ENCODE results near the gene PLCG2.

PLCG2 gene

DNA sequence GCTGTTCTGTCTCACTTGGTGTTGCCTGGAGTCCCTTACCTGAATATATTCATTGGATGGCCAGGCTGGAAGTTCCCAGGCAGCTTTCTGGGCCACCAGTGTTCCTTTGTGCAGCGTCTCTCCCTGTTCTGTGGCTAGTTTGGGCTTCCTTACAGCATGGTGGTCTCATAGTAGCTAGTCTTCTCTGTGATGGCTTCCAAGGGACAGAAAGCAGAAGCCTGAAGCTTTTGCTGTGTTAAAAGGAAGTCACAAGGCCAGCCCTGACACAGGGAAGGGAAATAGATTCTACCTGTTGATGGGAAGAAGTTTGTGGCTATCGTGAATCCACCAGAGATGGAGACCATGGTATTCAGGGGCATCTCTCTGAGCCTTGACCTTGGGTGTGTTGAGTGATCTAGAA, 34.6 kb downstream of the PLCG2 start:
- TF ChIP-seq EZH2 (IDR thresholded peaks at IDR 0.05) (no peak), POLR2AphosphoS5 (IDR thresholded peaks at IDR 0.05; ENCODE audit: borderline replicate concordance, low read depth, low read length) (no peak), FOXP2 (optimal IDR thresholded peaks at IDR 0.05; ENCODE audit: control extremely low read depth, extremely low read length, insufficient read depth) (no peak)
- H3K9me3 ChIP-seq (ENCODE audit: low read depth, low read length): no peaks in the 10 kb centered on the region
- no peaks in the 10 kb centered on the region for H3K36me3 ChIP-seq (ENCODE audit: insufficient read depth, low read length)
- DNase-seq (ENCODE audit: low read depth, low spot score): no peak
- H3K27ac ChIP-seq: no peak overlapping the region
- no peak overlapping the region for H3K9ac ChIP-seq (ENCODE audit: insufficient read length)
- no peak overlapping the region for H3K4me3 ChIP-seq

DNA sequence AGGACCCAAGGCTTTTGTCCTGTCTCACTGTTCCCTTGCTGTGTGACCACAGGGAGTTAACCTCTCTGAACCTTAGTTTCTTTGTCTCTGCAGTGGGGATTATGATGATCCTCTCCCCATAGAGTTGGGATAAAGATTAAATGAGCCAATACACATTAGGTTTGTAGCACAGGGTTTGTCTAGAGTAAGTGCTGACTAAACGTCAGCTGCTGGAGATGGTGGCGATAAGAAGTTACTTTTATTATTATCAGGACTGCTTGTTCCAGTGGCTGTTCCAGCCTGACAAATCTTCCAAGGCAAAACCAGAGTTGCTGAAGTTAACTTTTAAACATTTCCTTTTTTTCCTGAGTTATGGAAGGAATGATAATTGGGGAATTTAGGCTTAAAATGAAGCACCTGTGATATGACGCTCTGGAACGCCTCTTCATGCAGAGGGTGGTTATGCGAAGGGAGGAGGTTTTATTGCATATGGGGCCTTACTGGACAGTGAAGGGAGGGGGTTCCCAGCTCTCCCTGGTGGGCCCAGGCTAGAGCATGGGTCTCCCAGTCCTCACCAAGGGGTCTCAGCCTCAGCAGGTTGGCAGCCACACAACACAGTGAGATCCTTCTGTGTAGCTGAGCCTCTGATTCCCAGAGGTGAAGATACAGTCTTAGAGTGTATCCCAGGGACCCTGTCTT, 35.8 kb downstream of the PLCG2 start:
- DNase-seq (ENCODE audit: low read depth, low spot score): no peak
- H3K9ac ChIP-seq (ENCODE audit: insufficient read length): no peak overlapping the region
- H3K27ac ChIP-seq: no peak overlapping the region
- H3K4me3 ChIP-seq: no peak overlapping the region
- TF ChIP-seq POLR2AphosphoS5 (IDR thresholded peaks at IDR 0.05; ENCODE audit: borderline replicate concordance, low read depth, low read length) (no peak), FOXP2 (optimal IDR thresholded peaks at IDR 0.05; ENCODE audit: control extremely low read depth, extremely low read length, insufficient read depth) (no peak), EZH2 (IDR thresholded peaks at IDR 0.05) (no peak)
- H3K36me3 ChIP-seq (ENCODE audit: insufficient read depth, low read length): no peaks in the 10 kb centered on the region
- no peaks in the 10 kb centered on the region for H3K9me3 ChIP-seq (ENCODE audit: low read depth, low read length)

DNA sequence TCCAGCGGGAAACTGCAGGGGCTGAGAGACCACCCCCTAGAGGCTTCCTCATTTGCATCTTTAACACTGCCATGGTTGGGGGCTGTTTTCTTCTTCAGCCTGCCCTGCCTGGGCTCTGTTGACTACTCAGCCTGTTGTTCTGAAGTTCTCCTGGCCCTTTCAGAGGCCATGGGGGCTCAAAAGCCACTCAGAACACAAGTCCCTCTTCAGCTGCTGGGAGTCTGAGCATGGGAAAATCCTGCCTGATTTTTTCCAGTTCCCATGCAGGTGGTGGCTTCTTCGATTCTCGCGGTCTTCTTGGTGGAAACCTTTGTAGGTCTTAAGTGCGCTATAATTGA, 36.3 kb downstream of the PLCG2 start:
- TF ChIP-seq FOXP2 (optimal IDR thresholded peaks at IDR 0.05; ENCODE audit: control extremely low read depth, extremely low read length, insufficient read depth): no peak
- TF ChIP-seq EZH2 (IDR thresholded peaks at IDR 0.05): no peak
- no peak for TF ChIP-seq POLR2AphosphoS5 (IDR thresholded peaks at IDR 0.05; ENCODE audit: borderline replicate concordance, low read depth, low read length)
- no peaks in the 10 kb centered on the region for H3K9me3 ChIP-seq (ENCODE audit: low read depth, low read length)
- no peak overlapping the region for H3K27ac ChIP-seq
- no peak overlapping the region for H3K9ac ChIP-seq (ENCODE audit: insufficient read length)
- H3K36me3 ChIP-seq (ENCODE audit: insufficient read depth, low read length): no peaks in the 10 kb centered on the region
- no peak for DNase-seq (ENCODE audit: low read depth, low spot score)
- no peak overlapping the region for H3K4me3 ChIP-seq

DNA sequence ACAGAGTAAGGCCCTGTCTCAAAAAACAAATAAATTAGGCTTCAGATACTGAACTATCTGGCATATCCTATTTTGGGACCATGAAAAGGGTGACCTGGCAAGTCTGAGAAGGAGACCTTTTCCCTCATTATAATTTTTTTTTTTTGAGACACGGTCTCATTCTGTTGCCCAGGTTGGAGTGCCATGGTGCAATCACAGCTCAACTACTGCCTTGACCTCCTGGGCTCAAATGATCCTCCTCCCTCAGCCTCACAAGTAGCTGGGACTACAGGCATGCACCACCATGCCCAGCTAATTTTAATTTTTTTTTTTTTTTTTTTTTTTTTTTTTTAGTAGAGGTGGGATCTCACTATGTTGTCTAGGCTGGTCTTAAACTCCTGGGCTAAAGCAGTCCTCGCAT, 37.3 kb downstream of the PLCG2 start:
- Histone ChIP-seq H3K36me3 (ENCODE audit: insufficient read depth, low read length) (no peaks in the 10 kb centered on the region), H3K27ac (no peak overlapping the region), H3K9me3 (ENCODE audit: low read depth, low read length) (no peaks in the 10 kb centered on the region), H3K4me3 (no peak overlapping the region), H3K9ac (ENCODE audit: insufficient read length) (no peak overlapping the region)
- no peak for TF ChIP-seq POLR2AphosphoS5 (IDR thresholded peaks at IDR 0.05; ENCODE audit: borderline replicate concordance, low read depth, low read length)
- no peak for TF ChIP-seq FOXP2 (optimal IDR thresholded peaks at IDR 0.05; ENCODE audit: control extremely low read depth, extremely low read length, insufficient read depth)
- TF ChIP-seq EZH2 (IDR thresholded peaks at IDR 0.05): no peak
- no peak for DNase-seq (ENCODE audit: low read depth, low spot score)

DNA sequence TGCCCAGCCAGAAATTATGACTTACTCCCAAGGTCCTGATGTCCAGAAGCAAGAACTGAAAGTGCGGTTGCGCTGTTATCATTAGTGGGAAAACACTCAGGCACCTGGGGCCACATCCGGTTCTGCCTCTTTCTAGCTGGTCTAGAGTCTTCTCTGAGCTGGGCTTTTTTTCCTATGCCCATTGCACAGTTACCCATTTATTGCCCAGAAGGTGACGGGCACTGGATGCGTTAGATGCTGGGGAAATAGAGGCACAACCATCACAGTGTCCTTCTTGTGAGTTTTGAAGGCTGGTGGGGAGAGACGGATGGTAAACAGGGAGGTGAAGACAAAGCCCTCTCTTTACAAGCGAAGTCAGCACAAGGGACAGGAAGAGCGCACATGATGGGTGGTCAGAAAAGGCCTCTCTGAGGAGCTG, 37.7 kb downstream of the PLCG2 start:
- DNase-seq (ENCODE audit: low read depth, low spot score): no peak
- H3K36me3 ChIP-seq (ENCODE audit: insufficient read depth, low read length): no peaks in the 10 kb centered on the region
- no peak overlapping the region for H3K4me3 ChIP-seq
- H3K9me3 ChIP-seq (ENCODE audit: low read depth, low read length): no peaks in the 10 kb centered on the region
- H3K27ac ChIP-seq: no peak overlapping the region
- no peak overlapping the region for H3K9ac ChIP-seq (ENCODE audit: insufficient read length)
- no peak for TF ChIP-seq EZH2 (IDR thresholded peaks at IDR 0.05)
- no peak for TF ChIP-seq FOXP2 (optimal IDR thresholded peaks at IDR 0.05; ENCODE audit: control extremely low read depth, extremely low read length, insufficient read depth)
- no peak for TF ChIP-seq POLR2AphosphoS5 (IDR thresholded peaks at IDR 0.05; ENCODE audit: borderline replicate concordance, low read depth, low read length)

DNA sequence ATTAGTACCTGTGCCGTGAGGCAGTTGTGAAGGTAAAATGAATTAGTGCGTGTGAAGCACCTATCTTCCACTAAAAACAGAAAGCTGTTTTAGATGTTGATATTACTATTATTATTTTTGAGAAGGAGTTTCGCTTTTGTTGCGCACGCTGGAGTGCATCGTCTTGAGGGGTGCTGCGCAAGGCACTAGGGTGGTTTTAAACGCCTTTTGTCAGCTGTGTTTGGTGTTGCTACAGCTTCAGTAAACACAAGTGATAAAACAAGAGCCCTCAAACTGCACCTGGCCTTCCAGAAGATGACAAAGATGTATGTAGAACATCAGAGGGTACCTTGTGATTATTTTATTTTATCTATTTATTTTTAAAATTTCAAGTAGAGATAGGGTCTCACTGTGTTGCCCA, 38.2 kb downstream of the PLCG2 start:
- TF ChIP-seq EZH2 (IDR thresholded peaks at IDR 0.05) (no peak), FOXP2 (optimal IDR thresholded peaks at IDR 0.05; ENCODE audit: control extremely low read depth, extremely low read length, insufficient read depth) (no peak), POLR2AphosphoS5 (IDR thresholded peaks at IDR 0.05; ENCODE audit: borderline replicate concordance, low read depth, low read length) (no peak)
- Histone ChIP-seq H3K9me3 (ENCODE audit: low read depth, low read length) (no peaks in the 10 kb centered on the region), H3K4me3 (no peak overlapping the region), H3K9ac (ENCODE audit: insufficient read length) (no peak overlapping the region), H3K36me3 (ENCODE audit: insufficient read depth, low read length) (no peaks in the 10 kb centered on the region), H3K27ac (no peak overlapping the region)
- no peak for DNase-seq (ENCODE audit: low read depth, low spot score)

DNA sequence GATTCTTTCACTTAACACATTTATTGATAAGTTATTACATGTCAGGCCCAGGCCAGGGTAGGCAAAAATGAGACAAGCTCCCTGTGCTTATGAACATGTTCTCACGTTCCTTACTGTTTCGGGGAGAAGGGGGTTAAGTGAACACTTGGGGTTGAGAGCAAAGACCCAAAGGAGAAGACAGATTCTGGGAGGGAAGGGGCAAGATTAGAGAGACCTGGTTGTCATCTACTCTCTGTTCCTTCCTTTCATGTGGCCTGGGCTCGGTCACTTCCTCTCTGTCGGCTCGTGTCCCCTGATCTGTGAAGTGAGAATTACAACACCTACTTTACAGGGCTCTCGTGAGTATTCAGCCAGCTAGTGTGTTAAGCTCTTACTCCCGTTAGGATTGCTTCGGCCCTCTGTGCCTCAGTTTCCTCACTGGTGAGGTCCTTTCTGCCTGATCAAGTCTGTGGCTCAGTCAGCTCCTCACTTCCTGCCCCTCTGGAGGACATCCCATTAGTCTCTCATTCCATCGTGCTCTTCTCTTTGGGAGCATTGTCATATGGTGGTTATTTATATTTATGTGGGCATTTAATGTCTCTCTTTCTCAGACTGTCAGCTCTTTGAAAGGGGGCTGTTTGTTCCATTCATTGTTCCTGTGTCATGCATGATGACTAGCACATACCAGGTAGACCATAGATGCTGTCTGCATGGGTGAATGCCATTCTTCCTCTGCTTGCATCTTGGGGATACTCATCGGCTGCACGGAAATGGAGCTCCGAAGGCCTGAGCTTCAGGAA, 38.9 kb downstream of the PLCG2 start:
- DNase-seq (ENCODE audit: low read depth, low spot score): no peak
- no peak for TF ChIP-seq EZH2 (IDR thresholded peaks at IDR 0.05)
- no peak for TF ChIP-seq FOXP2 (optimal IDR thresholded peaks at IDR 0.05; ENCODE audit: control extremely low read depth, extremely low read length, insufficient read depth)
- TF ChIP-seq POLR2AphosphoS5 (IDR thresholded peaks at IDR 0.05; ENCODE audit: borderline replicate concordance, low read depth, low read length): no peak
- Histone ChIP-seq H3K27ac (no peak overlapping the region), H3K9ac (ENCODE audit: insufficient read length) (no peak overlapping the region), H3K9me3 (ENCODE audit: low read depth, low read length) (no peaks in the 10 kb centered on the region), H3K4me3 (no peak overlapping the region), H3K36me3 (ENCODE audit: insufficient read depth, low read length) (no peaks in the 10 kb centered on the region)

DNA sequence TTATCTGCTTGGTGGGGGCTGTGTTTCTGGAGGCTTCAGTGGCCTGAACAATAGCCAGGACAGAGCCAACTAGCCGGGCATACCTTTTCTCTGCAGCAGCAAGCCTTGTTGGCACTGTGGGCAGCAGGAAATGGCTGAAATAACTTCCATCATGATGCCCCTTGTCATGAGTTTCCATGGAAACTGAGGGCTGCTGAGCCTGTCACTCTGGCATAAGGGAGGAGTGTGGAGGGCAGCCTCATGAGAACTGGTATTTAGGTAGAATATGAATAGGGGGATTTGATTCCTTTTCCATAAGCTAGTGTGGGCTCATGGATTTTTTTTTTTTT, 39.4 kb downstream of the PLCG2 start:
- TF ChIP-seq FOXP2 (optimal IDR thresholded peaks at IDR 0.05; ENCODE audit: control extremely low read depth, extremely low read length, insufficient read depth) (no peak), EZH2 (IDR thresholded peaks at IDR 0.05) (no peak), POLR2AphosphoS5 (IDR thresholded peaks at IDR 0.05; ENCODE audit: borderline replicate concordance, low read depth, low read length) (no peak)
- Histone ChIP-seq H3K36me3 (ENCODE audit: insufficient read depth, low read length) (no peaks in the 10 kb centered on the region), H3K4me3 (no peak overlapping the region), H3K9me3 (ENCODE audit: low read depth, low read length) (no peaks in the 10 kb centered on the region), H3K9ac (ENCODE audit: insufficient read length) (no peak overlapping the region), H3K27ac (no peak overlapping the region)
- no peak for DNase-seq (ENCODE audit: low read depth, low spot score)

Data from SK-N-MC (cell line).